WI38 (cell line): ENCODE results near the gene COLGALT1.

Source experiments
- H3K4me3 ChIP-seq: 2 replicates; pipeline ENCODE4 v1.5.1; 2011; ENCODE audit warnings: low read depth, mild to moderate bottlenecking, control low read depth, low read length
- CTCF ChIP-seq: IDR thresholded peaks from 2 replicates; pipeline ENCODE4 v1.5.1; 2012; ENCODE audit warnings: low read depth, mild to moderate bottlenecking, control low read depth, low read length

The COLGALT1 gene

GRCh38 chr19:17536955-17537354 lies 18.5 kb upstream of the COLGALT1 start:
- H3K4me3 ChIP-seq: no peak overlapping the region
- TF ChIP-seq CTCF: no peak

- no peak for TF ChIP-seq CTCF
- peak overlapping the region; percentile 60 for H3K4me3 ChIP-seq
Observed at GRCh38 chr19:17538684-17539237, 16.7 kb upstream of the COLGALT1 start.

GRCh38 chr19:17539238-17540117 lies 16.0 kb upstream of the COLGALT1 start:
- H3K4me3 ChIP-seq: peak overlapping the region; percentile 60
- TF ChIP-seq CTCF: peak; percentile 38

- no peak overlapping the region for H3K4me3 ChIP-seq
- TF ChIP-seq CTCF: no peak
Observed at GRCh38 chr19:17540174-17540573, 15.3 kb upstream of the COLGALT1 start.

- no peak overlapping the region for H3K4me3 ChIP-seq
- no peak for TF ChIP-seq CTCF
Observed at GRCh38 chr19:17541184-17541759, 14.2 kb upstream of the COLGALT1 start.

- H3K4me3 ChIP-seq: no peak overlapping the region
- TF ChIP-seq CTCF: no peak
Observed at GRCh38 chr19:17542042-17542441, 13.4 kb upstream of the COLGALT1 start.
